Naive thymus-derived CD4-positive, alpha-beta T cell (primary cell): ENCODE measurements around the gene PGGHG. TPM values are rescaled to one million over a fixed set of nuclear protein-coding genes. Genes with fewer than 3 reads are reported as not detected.
"Not testable (repeated sequence)": the region's sequence is repeated elsewhere in the genome, so short reads cannot be mapped to it uniquely, and the experiment has no call there.

Experiments used
- ATAC-seq: fragments of 150-1000 bp; cut with Tn5 transposase; 2 replicates; pipeline ENCODE4 v1.10.0; 2021; ENCODE audit warnings: mild to moderate bottlenecking, moderate library complexity
- CTCF ChIA-PET: fragments of 350-600 bp; sonication (Branson Sonifier 250); formaldehyde crosslinking; loops from one replicate; lab custom pipeline; 2021; ENCODE audit warnings: antibody characterized with exemption; lab: Charles Lee
- POLR2A ChIA-PET: fragments of 350-600 bp; sonication (Branson Sonifier 250); formaldehyde crosslinking; loops from one replicate; lab custom pipeline; 2021; ENCODE audit warnings: antibody characterized with exemption, inconsistent platforms; lab: Charles Lee
- DNase-seq, 9 donors: peaks; one replicate each; pipeline versions ENCODE4 v3.0.0 to v3.0.0-alpha.2; 2020 to 2022; ENCODE audit warnings: mixed read lengths in 1 of 9
- H3K27ac ChIP-seq: one replicate; pipeline ENCODE4 v1.7.0; 2013; ENCODE audit warnings: mild to moderate bottlenecking, low read depth, low read length, moderate library complexity
- H3K27me3 ChIP-seq, 2 donors: one replicate each; pipeline ENCODE4 v1.7.0; 2013; ENCODE audit warnings: low read length in 2 of 2, mild to moderate bottlenecking in 2 of 2, moderate library complexity in 2 of 2; ENCODE audit not compliant: control insufficient read depth in 2 of 2, insufficient read depth in 2 of 2
- H3K36me3 ChIP-seq, 3 experiments: 1 replicate in 2 of 3; 2 replicates in 1 of 3; pipeline ENCODE4 v1.7.0; 2013; ENCODE audit warnings: low read length in 3 of 3, mild to moderate bottlenecking in 3 of 3, moderate library complexity in 1 of 3; ENCODE audit not compliant: insufficient read depth in 3 of 3, control insufficient read depth in 2 of 3
- H3K4me1 ChIP-seq, 2 donors: one replicate each; pipeline ENCODE4 v1.7.0; 2013; ENCODE audit warnings: low read length in 2 of 2, mild to moderate bottlenecking in 2 of 2, moderate library complexity in 1 of 2; ENCODE audit not compliant: control insufficient read depth in 2 of 2, insufficient read depth in 2 of 2
- H3K4me3 ChIP-seq: 2 replicates; pipeline ENCODE4 v1.7.0; 2013; ENCODE audit warnings: mild to moderate bottlenecking, low read length
- H3K9me3 ChIP-seq, 3 experiments: 1 replicate in 2 of 3; 2 replicates in 1 of 3; pipeline ENCODE4 v1.7.0; 2013; ENCODE audit warnings: low read length in 3 of 3; ENCODE audit not compliant: control insufficient read depth in 2 of 3
- H3K27ac Mint-ChIP-seq, 9 donors: one replicate each; pipeline ENCODE4 v1.8.0; 2020 to 2022; ENCODE audit warnings: mixed read lengths in 9 of 9, mild to moderate bottlenecking in 8 of 9, moderate library complexity in 5 of 9, inconsistent platforms in 2 of 9
- H3K27me3 Mint-ChIP-seq, 5 donors: one replicate each; pipeline ENCODE4 v1.8.0; 2021 to 2022; ENCODE audit warnings: mixed read lengths in 5 of 5, mild to moderate bottlenecking in 1 of 5
- H3K36me3 Mint-ChIP-seq, 5 donors: one replicate each; pipeline ENCODE4 v1.8.0; 2020 to 2022; ENCODE audit warnings: mixed read lengths in 5 of 5, mild to moderate bottlenecking in 3 of 5, inconsistent platforms in 1 of 5
- H3K4me1 Mint-ChIP-seq, 7 donors: one replicate each; pipeline ENCODE4 v1.8.0; 2020 to 2022; ENCODE audit warnings: mixed read lengths in 7 of 7, mild to moderate bottlenecking in 3 of 7, inconsistent platforms in 1 of 7
- H3K4me3 Mint-ChIP-seq, 10 donors: one replicate each; pipeline ENCODE4 v1.8.0; 2020 to 2022; ENCODE audit warnings: mild to moderate bottlenecking in 10 of 10, mixed read lengths in 10 of 10, moderate library complexity in 6 of 10, inconsistent platforms in 2 of 10
- H3K9me3 Mint-ChIP-seq, 11 donors: one replicate each; pipeline ENCODE4 v1.8.0; 2020 to 2022; ENCODE audit warnings: mixed read lengths in 11 of 11, mild to moderate bottlenecking in 4 of 11, inconsistent platforms in 1 of 11, moderate library complexity in 1 of 11
- intact Hi-C, 2 donors: fragments of 100-400 bp; cut with micrococcal nuclease; formaldehyde crosslinking; loops; one replicate each; pipeline ENCODE4 v1.15.1; 2023
- polyA plus RNA-seq, 2 donors: library from polyadenylated mRNA; unstranded; fragments of 300-500 nt; fragmentation: Illumina TruSeq; gene quantifications; one replicate each; pipeline ENCODE4 v1.2.3, GENCODE V29; 2021
- total RNA-seq, 6 experiments: library from RNA in 5 of 6; stranded (reverse) in 5 of 6; gene quantifications; 1 replicate in 5 of 6; 2 replicates in 1 of 6; pipeline ENCODE4 v1.2.3 and lab custom pipeline; 2021 to 2026

The PGGHG gene
- total and polyA plus RNA-seq, 7 experiments from 2014 or later = 5.1 to 656 (median 340) TPM

- Histone ChIP-seq H3K27me3 (no peaks in the 10 kb centered on the region), H3K4me1 (peaks cover 22 to 30% of the 10 kb centered on the region in 2 donors), H3K27ac (peak overlapping the region; percentile 100), H3K4me3 (no peak overlapping the region), H3K9me3 (no peaks in the 10 kb centered on the region), H3K36me3 (peaks cover 0 to 12% (median 0%) of the 10 kb centered on the region in 3 experiments)
- intact Hi-C loops = loop anchor here (5.0 kb wide), 2 partner anchors 33 to 48 kb away; partner anchors contain the start of genes PSMD13 (in 1 of the 2) and SIRT3 (in 1 of the 2)
- ChIA-PET POLR2A (interaction anchor here (0.6 to 15.1 kb wide), 8 partner anchors 9 to 48 kb away, joined by 3 to 330 read pairs (median 6); partner anchors contain the start of genes IFITM2, NLRP6 and PSMD13), CTCF (interaction anchor here (1.0 to 1.5 kb wide), 2 partner anchors 12 to 35 kb away, joined by 3 to 8 read pairs; no protein-coding TSS in a partner anchor)
- Mint-ChIP-seq H3K4me1 (peaks cover 36 to 64% (median 60%) of the 10 kb centered on the region in 7 donors), H3K36me3 (peaks cover 0 to 42% (median 0%) of the 10 kb centered on the region in 5 donors), H3K4me3 (peak overlapping the region in 5 of 10 donors; percentile 5 to 38 (median 32)), H3K9me3 (peaks cover 0 to 4% (median 0%) of the 10 kb centered on the region in 11 donors), H3K27ac (peak overlapping the region in 8 of 9 donors; percentile 68 to 99 (median 86)), H3K27me3 (peaks cover 0 to 39% (median 0%) of the 10 kb centered on the region in 5 donors)
- no peak for ATAC-seq
- DNase-seq = peak in 2 of 9 donors; percentile 7 to 19
These were observed 3.7 kb upstream of the PGGHG start for GRCh38 chr11:285021-285893.

- peak overlapping the region in 6 of 10 donors; percentile 5 to 97 (median 36) for H3K4me3 Mint-ChIP-seq
- H3K27ac Mint-ChIP-seq = peak overlapping the region in 8 of 9 donors; percentile 26 to 99 (median 90)
- no peaks in the 10 kb centered on the region for H3K27me3 ChIP-seq
- H3K36me3 ChIP-seq = peaks cover 0 to 17% (median 0%) of the 10 kb centered on the region in 3 experiments
- ATAC-seq = no peak
- intact Hi-C loops = loop anchor here (5.0 kb wide), 2 partner anchors 34 to 49 kb away; partner anchors contain the start of genes PSMD13 (in 1 of the 2) and SIRT3 (in 1 of the 2)
- peaks cover 0 to 36% (median 0%) of the 10 kb centered on the region in 5 donors for H3K27me3 Mint-ChIP-seq
- H3K4me1 ChIP-seq = peaks cover 25 to 33% of the 10 kb centered on the region in 2 donors
- H3K9me3 ChIP-seq = no peaks in the 10 kb centered on the region
- peak overlapping the region; percentile 100 for H3K27ac ChIP-seq
- CTCF ChIA-PET = interaction anchor here (1.0 to 1.8 kb wide), 3 partner anchors 12 to 165 kb away, joined by 3 to 8 read pairs (median 4); partner anchors contain the start of gene PTDSS2
- peaks cover 0 to 40% (median 0%) of the 10 kb centered on the region in 5 donors for H3K36me3 Mint-ChIP-seq
- H3K4me1 Mint-ChIP-seq = peaks cover 36 to 68% (median 60%) of the 10 kb centered on the region in 7 donors
- DNase-seq = peak in 2 of 9 donors; percentile 10 to 21
- H3K9me3 Mint-ChIP-seq = peaks cover 0 to 4% (median 0%) of the 10 kb centered on the region in 11 donors
- POLR2A ChIA-PET = interaction anchor here (1.0 to 15.1 kb wide), 9 partner anchors 10 to 38 kb away, joined by 3 to 330 read pairs (median 22); partner anchors contain the start of genes IFITM2, IFITM5 and NLRP6
- H3K4me3 ChIP-seq = no peak overlapping the region
These were observed 3.1 kb upstream of the PGGHG start for GRCh38 chr11:285894-286220.

GRCh38 chr11:286977-287820, 1.7 kb upstream of the PGGHG start:
- H3K27me3 ChIP-seq, H3K9me3 ChIP-seq, ATAC-seq, H3K9me3 Mint-ChIP-seq: not testable (repeated sequence)
- H3K27ac Mint-ChIP-seq = peak overlapping the region; percentile 89 to 100 (median 98)
- CTCF ChIA-PET = interaction anchor here (0.6 to 1.8 kb wide), 10 partner anchors 18 to 163 kb away, joined by 3 to 9 read pairs (median 4); partner anchors contain the start of gene PTDSS2
- H3K4me1 Mint-ChIP-seq = peaks cover 31 to 64% (median 51%) of the 10 kb centered on the region in 7 donors
- Histone ChIP-seq H3K36me3 (peaks cover 0 to 30% (median 0%) of the 10 kb centered on the region in 3 experiments), H3K4me1 (peaks cover 22 to 23% of the 10 kb centered on the region in 2 donors), H3K27ac (peak overlapping the region; percentile 100), H3K4me3 (peak overlapping the region; percentile 64)
- POLR2A ChIA-PET = interaction anchor here (0.6 to 15.1 kb wide), 16 partner anchors 11 to 121 kb away, joined by 3 to 330 read pairs (median 16); partner anchors contain the start of genes BET1L, IFITM2, IFITM5 and NLRP6
- peak overlapping the region; percentile 88 to 100 (median 98) for H3K4me3 Mint-ChIP-seq
- intact Hi-C loops = loop anchor here (1.0 to 5.0 kb wide), 3 partner anchors 18 to 50 kb away; partner anchors contain the start of genes PSMD13 (in 1 of the 2) and SIRT3 (in 1 of the 2)
- peaks cover 0 to 23% (median 0%) of the 10 kb centered on the region in 5 donors for H3K27me3 Mint-ChIP-seq
- H3K36me3 Mint-ChIP-seq = peaks cover 0 to 37% (median 0%) of the 10 kb centered on the region in 5 donors
- peak; percentile 15 to 94 (median 70) for DNase-seq

GRCh38 chr11:287821-288477, 977 bp upstream of the PGGHG start:
- peaks cover 26 to 57% (median 44%) of the 10 kb centered on the region in 7 donors for H3K4me1 Mint-ChIP-seq
- Histone ChIP-seq H3K4me3 (peak overlapping the region; percentile 64), H3K36me3 (peaks cover 0 to 37% (median 0%) of the 10 kb centered on the region in 3 experiments), H3K4me1 (peaks cover 16% of the 10 kb centered on the region in 2 donors), H3K27me3 (no peaks in the 10 kb centered on the region), H3K9me3 (no peaks in the 10 kb centered on the region), H3K27ac (peak overlapping the region; percentile 100)
- H3K36me3 Mint-ChIP-seq = peaks cover 0 to 30% (median 0%) of the 10 kb centered on the region in 5 donors
- peaks cover 0 to 15% (median 0%) of the 10 kb centered on the region in 5 donors for H3K27me3 Mint-ChIP-seq
- intact Hi-C loops = loop anchor here (1.0 to 5.0 kb wide), 6 partner anchors 8 to 81 kb away; partner anchors contain the start of genes BET1L (in 1 of the 2), PSMD13 (in 1 of the 2), RIC8A (in 1 of the 2) and SIRT3 (in 1 of the 2)
- ChIA-PET CTCF (interaction anchor here (0.6 to 2.4 kb wide), 8 partner anchors 18 to 72 kb away, joined by 3 to 11 read pairs (median 4); no protein-coding TSS in a partner anchor), POLR2A (interaction anchor here (0.6 to 15.1 kb wide), 21 partner anchors 10 to 122 kb away, joined by 3 to 330 read pairs (median 12); partner anchors contain the start of genes BET1L, IFITM2, IFITM5 and NLRP6)
- H3K4me3 Mint-ChIP-seq = peak overlapping the region; percentile 88 to 100 (median 98)
- H3K27ac Mint-ChIP-seq = peak overlapping the region; percentile 89 to 100 (median 98)
- DNase-seq (peak in 6 of 9 donors; percentile 22 to 70 (median 58)), ATAC-seq (peak; percentile 48)
- peaks cover 0 to 4% (median 0%) of the 10 kb centered on the region in 11 donors for H3K9me3 Mint-ChIP-seq

- Histone ChIP-seq H3K27me3 (no peaks in the 10 kb centered on the region), H3K4me3 (peak overlapping the region; percentile 47), H3K27ac (peak overlapping the region; percentile 100), H3K9me3 (no peaks in the 10 kb centered on the region), H3K4me1 (peaks cover 16% of the 10 kb centered on the region in 2 donors), H3K36me3 (peaks cover 0 to 51% (median 7%) of the 10 kb centered on the region in 3 experiments)
- ChIA-PET CTCF (interaction anchor here (1.0 to 2.4 kb wide), 4 partner anchors 17 to 37 kb away, joined by 3 to 11 read pairs (median 4); no protein-coding TSS in a partner anchor), POLR2A (interaction anchor here (0.8 to 15.1 kb wide), 14 partner anchors 9 to 117 kb away, joined by 3 to 330 read pairs (median 8); partner anchors contain the start of genes BET1L, IFITM2, IFITM5 and NLRP6)
- DNase-seq (peak in 7 of 9 donors; percentile 24 to 69 (median 57)), ATAC-seq (peak; percentile 49)
- H3K4me3 Mint-ChIP-seq = peak overlapping the region; percentile 68 to 89 (median 84)
- intact Hi-C loops = loop anchor here (1.0 to 5.0 kb wide), 4 partner anchors 9 to 83 kb away; partner anchors contain the start of genes BET1L (in 1 of the 2), PSMD13 (in 1 of the 2), RIC8A (in 1 of the 2) and SIRT3 (in 1 of the 2)
- peaks cover 0 to 23% (median 0%) of the 10 kb centered on the region in 5 donors for H3K36me3 Mint-ChIP-seq
- peak overlapping the region; percentile 74 to 95 (median 88) for H3K27ac Mint-ChIP-seq
- H3K9me3 Mint-ChIP-seq = peaks cover 0 to 4% (median 0%) of the 10 kb centered on the region in 11 donors
- H3K27me3 Mint-ChIP-seq = peaks cover 0 to 14% (median 0%) of the 10 kb centered on the region in 5 donors
- peaks cover 19 to 48% (median 33%) of the 10 kb centered on the region in 7 donors for H3K4me1 Mint-ChIP-seq
These were observed 429 bp downstream of the PGGHG start for GRCh38 chr11:289398-289711.
